OCI-M1 (cell line): ENCODE results near the gene TNNI2.
"Not testable (repeated sequence)": the region's sequence is repeated elsewhere in the genome, so short reads cannot be mapped to it uniquely, and the experiment has no call there.

Experiments
- DNase-seq: peaks from one replicate; lab custom pipeline; 2025; lab: John Stamatoyannopoulos, UW

Gene TNNI2

DNA sequence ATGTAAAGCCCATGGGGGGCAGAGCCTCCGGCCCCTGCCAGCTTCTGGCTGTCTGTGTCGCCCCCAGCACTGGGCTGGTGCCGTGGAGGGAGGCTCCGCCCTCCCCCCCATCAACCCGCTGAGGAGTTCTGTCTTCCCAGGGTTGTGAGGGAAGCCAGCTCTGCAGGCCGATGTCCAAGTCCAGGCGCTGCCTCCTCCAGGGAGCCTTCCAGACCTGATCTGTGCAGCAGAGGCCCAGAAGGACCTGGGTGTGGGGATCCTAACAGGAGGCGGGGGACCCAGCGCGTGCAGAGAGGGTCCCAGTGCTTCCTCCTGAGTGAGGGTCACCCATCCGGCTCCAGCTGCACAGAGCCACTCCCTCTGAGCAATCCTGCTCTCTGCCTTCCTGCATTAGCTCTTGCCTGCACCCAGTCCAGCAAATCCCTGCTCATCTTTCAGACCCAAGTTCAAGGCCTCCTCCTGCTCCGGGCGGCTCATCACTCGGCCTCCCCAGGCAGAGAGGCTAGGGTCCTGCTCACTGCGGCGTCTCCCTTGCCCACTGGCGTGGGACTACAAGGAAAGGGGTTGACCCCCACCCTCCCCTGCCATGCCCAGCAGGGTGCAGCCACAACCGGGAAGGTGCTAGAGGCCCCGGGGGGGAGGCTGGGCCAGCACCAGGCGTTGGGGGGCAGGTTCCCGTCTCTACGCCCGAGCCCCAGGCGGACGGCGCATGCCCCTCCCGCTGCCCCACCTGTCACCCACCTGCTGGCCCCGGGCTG is 36.5 kb downstream of the TNNI2 start:
- DNase-seq: no peak

DNA sequence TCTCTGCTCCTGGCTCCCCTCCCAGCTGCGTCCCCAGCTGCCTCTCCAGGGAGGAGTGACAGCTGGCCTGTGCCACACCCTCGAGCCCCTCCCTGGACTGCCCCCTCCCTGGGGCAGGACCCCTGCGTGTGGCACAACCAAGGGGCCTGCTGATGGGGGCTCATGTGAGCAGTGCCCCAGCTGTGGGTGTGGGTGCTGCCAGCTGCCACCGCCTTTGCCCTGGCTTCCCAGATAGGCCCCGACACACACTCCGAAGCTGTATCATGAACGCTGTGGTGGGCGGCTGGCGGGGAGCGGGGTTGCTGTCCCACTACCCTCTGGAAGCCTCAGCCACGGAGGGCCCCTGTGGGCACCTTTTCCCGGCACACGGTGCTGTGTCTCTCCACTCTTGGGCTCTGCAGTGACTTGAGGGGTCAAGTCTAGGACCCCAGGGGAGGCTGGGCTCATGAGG is 37.1 kb downstream of the TNNI2 start:
- DNase-seq: not testable (repeated sequence)

DNA sequence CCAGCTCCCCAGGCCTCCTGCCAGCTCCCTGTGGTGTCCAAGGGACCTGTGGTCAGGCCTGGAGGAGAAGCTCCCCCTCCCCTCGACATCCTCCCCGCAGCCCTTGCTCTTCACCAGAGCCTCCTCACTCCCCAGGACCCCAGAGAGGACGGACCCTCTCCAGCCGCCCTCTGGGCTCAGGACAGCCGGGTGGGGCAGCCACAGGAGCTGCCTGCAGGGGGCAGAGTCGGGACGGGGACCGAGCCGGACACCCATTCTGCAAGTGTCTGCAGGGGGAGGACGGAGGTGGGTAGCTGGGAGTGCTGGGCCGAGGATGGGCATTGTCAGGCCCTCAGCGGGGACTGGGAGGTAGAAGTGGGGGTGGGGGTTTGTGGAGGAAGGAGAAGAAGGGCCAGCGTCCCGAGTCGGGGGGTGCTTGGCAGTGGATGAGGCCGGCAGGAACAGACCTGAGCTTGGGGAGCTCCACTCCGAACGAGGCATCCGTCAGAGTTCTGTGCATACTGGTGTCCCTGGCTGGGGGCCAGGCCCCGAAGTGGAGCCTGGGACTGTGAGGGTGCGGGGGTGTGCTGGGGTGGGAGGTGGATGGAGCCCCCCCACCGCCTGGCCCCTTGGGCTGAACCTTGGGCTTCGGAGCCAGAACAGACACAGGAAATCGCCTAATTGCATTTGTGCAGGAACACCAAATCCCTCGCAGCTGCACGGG is 37.7 kb downstream of the TNNI2 start:
- DNase-seq: peak; percentile 48

DNA sequence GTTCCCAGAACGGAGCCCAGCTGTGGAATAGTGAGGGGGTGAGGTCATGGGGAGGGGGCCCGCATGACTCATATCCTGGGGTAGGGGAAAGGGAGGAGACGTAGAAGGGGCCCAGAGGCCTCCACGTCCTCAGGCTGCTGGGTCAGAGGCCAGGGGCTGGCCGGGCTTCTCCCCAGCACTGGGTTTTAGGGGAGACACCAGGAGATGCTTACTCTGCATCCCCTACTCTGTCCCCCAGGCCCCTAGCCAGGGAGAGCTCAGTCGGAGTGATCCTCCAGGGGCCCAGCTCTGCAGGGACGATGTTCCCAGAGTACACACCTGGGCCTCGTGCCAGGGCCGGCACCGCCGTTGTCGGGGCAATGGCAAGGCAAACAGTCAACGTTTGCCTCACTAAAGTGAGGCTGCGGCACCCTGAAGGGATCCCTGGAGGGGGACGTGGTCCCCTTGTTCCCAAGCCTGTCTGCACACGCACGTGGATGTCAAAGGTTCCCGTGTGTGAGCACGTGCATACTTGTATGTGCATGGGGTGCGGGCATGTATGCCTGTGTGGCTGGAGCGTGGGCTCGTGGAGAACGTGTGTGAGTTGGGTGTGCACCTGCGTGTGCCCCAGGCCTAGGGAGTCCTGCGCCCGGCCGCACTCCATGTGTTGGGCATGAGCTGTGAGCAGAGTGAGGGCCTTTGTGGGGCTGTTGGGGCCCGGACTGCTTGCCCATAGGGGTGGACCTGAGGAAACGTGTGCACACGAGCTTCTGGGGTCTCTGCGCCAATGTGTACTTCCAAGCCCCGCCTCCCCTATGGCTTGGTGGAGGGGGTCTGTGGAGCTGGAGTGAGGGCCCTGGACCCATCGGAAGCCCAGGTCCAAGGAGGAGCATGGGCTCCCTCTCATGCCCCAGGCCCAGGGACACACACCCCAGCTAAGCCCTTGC is 38.7 kb downstream of the TNNI2 start:
- DNase-seq: no peak

DNA sequence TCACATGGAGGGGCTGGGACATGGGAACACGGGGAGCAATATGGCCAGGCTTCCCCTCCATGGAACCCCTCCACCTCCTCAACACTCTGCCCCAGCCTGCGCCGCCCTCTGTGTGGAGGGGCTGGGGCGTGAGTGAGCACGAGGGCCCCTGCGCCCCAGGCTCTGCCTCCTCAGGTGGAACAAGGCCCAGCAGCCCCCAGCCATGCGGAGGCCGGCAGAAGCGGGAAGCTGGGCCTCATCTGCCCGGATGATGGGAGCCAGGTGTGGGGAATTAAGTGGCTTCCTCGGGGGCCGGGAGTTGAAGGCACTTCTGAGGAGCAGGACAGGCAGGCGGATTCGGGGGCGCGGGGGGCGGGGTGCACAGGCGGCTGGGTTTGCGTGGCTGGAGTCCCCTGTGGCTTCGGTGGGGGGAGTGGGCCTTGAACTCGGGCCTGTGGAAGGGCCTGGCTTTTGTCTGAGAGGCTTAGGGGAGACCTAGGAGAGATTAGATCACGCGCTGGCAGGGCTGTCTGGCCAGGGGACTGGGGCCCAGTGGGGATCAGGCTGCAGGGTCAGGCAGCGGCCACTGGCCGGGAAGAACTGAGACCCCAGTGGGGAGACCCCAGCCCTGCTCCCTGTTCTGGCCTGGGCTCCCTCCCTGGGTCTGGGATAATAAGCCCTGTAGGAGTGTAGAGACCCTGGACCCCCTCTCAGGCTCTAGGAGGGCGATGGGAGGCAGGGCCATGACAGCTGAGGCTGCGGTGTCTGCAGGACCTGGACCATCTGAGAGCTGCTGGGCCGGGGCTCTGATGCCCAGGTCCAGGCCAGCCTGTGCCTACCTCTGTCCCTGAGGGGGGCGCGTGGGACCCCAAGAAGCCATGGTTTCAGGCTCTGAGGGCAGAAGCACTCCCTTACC is 39.6 kb downstream of the TNNI2 start:
- no peak for DNase-seq

DNA sequence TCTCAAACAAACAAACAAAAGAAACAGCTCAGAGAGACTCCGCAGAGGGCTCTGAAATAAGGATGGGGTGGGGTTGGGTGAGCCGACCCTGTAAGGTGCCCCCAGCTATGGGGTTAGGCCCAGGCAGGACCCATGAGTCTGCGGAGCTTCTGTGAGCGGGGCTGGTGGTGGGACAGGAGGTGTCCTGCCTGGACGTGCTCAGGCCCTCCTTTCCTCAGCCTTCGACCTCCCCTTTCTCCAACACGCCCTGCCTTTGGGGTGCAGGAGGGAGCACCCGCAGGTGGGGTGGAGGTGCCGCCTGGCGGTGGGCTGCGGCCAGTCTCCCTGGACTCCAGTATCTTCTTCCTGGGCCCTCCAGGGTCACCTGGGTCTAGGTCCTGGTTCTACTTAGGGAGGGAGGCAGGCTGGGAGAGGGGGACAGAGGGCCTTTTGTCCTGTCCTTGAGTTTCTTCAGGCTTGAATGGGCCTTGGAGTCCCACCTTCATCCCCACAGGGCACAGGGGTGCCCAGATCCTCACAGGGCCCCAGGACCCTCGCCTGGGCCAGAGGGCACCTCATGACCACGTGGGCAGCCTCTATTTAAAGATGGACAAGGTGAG is 40.7 kb downstream of the TNNI2 start:
- no peak for DNase-seq

DNA sequence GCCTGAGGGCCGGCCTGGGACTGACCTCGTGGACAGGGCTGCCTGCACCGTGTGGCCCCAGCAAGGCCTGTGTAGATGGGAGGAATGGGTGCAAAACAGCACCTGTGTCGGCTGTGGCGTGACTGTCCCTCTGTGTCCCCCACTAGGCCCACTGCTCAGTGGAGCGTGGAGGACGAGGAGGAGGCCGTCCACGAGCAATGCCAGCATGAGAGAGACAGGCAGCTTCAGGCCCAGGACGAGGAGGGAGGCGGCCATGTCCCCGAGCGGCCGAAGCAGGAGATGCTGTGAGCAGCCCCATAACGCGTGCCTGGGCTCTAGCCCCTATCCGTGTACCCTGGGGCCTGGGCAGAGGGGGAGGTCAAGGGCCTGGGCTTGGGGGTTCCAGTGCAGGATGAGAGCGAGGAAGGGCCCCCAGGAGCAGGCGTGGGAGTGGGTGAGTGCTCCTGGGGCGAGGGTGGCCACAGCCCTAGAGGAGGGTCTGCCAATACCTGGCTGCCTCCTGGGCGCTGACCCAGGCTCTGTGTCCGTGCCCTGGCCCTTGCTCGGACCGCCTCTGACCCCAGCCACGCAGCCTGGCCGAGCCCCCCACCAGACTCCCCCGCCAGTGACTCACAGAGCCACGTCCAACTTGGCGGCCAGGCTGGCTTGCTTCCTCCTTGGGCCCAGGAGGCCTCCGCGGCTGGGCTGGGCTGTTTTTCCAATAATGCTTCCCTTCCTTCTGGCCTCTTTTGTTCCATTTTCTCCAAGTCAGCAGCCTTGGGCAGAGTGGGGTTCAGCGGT is 41.4 kb downstream of the TNNI2 start:
- no peak for DNase-seq

DNA sequence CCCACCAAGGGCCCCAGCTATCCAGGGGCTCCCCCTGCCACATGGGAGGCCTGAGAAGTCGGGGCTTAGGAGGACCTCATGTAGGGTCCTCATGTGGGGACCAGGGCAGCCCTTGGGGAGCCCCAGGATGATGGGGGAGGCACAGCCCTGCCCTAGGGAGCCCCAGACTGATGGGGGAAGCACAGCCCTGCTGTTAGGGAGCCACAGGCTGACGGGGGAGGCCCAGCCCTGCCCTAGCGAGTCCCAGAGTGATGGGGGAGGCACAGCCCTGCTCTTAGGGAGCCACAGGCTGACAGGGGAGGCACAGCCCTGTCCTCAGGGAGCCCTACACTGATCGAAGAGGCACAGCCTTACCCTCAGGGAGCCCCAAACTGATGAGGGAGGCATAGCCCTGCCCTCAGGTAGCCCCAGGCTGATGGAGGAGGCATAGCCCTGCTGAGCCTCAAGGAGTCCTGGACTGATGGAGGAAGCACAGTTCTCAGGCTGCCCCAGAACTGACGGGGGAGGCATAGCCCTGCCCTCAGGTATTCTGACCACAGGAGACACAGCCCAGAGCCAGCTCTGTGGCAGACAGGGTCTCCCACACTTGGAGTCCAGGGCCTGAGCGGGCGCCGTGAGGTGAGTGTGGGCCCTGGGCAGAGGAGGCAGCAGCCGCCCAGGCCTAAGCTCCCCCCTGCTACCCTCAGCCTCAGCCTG is 42.1 kb downstream of the TNNI2 start:
- no peak for DNase-seq

DNA sequence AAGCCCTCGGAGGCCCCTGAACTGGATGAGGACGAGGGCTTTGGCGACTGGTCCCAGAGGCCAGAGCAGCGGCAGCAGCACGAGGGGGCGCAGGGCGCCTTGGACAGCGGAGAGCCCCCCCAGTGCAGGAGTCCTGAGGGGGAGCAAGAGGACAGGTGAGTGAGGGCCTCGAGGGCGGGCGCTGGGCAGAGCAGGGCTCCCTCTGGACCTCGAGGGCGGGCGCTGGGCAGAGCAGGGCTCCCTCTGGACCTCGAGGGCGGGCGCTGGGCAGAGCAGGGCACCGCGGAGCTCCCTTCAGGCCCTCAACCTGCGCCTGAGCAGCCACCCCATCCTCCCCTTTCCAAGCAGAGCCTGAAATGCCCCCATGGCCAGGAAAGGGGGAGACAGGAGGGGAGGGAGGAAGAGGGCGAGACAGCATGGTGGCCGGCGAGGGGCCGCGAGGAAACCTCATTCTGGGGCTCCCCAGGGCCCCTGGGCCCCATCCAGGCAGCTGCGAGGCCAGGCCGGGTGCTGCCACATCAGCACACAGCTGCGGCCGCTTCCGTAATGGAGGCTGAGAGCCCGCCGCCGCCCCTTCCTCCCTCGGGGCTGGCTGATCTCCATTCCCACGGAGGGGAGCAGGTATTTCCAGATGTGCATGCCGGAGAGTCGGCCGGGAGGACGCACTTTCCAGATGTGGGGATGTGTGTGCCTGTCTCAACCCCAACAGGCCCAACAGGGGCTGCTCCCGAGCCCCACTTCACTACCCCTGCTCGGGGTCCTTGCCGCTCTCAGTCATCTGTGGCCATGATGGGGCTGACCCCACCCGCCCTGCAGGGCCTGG is 42.9 kb downstream of the TNNI2 start:
- DNase-seq: no peak

DNA sequence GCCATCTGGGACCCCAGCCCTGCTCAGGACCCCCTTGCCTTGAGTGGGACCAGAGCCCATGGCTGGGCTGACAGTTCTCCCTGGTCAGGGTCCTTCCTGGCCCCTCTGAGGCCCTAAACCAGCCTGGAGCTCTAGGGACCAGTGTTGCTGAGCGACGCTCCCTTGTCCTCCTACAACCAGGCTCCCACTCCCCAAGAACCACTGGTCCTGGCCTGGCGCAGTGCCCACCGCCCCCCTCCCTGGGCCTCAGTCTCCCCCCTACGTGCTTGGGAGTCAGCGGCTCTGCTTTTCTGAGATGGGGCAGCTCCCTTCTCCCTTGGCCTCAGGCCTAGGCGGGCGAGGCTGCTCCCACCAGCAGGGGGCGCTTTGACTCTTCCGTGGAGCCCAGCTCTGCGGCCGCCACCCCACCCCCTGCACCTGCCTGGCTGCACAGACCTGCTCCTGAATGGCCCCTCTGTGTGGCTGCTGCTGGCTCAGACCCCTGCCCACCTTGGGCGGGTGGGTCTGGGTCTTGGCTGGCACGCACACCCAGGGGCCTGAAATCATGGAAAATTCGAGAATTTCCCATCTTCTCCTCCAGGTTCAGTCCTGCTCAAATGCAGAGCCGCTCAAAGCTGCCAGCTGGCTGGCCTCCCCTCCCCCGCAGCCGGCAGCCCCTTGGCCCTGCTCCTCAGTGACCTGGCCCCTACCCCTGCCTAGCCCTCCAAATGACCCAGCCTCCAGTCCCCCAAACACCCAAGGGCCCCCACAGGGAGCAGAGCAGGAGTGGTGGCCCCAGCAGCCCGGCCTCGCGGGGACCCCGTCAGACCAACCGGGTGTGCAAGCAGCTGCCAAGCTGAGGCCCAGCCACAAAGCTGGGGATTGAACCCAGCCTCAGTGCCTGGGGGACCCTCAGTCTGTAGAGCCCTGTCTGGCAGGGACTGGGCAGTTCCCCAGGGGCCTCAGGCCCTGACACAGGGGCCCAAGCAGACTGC is 43.8 kb downstream of the TNNI2 start:
- DNase-seq: peak; percentile 79

DNA sequence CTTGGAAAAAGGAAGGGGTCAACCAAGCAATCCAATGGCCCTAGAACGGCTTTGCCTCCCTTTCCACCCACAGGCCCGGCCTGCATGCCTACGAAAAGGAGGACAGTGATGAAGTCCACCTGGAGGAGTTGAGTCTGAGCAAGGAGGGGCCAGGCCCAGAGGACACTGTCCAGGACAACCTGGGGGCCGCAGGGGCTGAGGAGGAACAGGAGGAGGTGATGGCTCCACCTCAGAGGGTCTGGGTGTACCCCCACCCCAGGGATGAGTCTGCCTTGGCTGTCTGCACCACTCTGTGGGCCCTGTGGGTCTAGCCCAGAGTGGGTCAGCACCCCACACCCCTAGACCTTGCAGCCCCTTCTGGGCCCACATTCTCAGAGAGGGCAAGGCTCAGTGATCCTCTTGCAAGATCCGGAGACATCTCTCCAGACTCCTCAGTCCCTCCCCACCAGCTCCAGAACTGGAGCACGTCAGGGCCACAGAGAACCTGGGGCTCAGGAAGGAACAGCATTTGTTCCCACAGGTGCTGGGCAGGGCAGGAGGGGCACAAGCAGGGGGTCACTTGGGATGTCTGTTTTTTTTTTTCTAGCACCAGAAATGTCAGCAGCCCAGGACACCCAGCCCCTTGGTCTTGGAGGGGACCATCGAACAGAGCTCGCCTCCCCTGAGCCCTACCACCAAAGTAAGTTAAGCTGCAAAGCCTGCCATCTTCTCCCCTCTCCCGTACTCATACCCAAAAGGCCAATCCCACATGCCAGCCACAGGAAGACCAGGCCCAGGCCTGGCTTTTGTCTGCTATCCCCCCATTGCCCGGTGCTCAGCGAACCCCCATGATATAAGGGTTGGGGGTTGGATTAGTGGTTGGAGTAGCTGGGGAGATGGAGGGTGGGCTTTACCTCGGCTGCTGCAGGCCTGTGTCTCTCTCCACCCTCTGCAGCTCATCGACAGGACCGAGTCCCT is 44.8 kb downstream of the TNNI2 start:
- no peak for DNase-seq

DNA sequence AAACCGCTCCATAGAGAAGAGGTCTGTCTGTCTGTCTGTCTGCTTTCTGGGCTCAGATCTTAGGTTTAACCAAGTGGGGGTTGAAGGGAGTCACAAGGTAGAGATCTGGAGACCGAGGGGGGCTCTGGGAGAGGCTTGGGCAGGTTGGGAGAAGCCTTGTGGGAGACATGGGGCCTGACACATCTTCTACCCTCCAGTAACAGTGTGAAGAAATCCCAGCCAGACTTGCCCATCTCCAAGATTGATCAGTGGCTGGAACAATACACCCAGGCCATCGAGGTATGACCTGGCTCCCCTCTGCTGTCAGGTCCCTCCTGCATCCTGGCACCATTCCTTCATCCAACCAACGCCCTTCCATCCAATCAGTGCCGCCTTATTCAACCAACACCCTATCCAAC is 45.5 kb downstream of the TNNI2 start:
- no peak for DNase-seq

DNA sequence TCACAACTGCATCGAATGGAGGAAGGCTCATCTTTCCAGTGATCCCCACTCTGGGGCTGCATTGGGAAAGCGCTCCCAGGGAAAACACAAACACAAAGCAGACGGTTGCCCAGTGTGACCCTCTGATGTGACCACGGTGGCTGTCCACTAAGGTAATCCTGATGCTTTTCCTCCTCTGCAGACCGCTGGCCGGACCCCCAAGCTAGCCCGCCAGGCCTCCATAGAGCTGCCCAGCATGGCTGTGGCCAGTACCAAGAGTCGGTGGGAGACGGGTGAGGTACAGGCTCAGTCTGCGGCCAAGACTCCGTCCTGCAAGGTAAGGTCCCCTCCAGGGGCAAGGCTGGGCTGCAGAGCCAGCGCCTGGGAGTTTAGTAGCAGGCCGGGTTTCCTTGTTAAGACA is 47.8 kb downstream of the TNNI2 start:
- not testable (repeated sequence) for DNase-seq

DNA sequence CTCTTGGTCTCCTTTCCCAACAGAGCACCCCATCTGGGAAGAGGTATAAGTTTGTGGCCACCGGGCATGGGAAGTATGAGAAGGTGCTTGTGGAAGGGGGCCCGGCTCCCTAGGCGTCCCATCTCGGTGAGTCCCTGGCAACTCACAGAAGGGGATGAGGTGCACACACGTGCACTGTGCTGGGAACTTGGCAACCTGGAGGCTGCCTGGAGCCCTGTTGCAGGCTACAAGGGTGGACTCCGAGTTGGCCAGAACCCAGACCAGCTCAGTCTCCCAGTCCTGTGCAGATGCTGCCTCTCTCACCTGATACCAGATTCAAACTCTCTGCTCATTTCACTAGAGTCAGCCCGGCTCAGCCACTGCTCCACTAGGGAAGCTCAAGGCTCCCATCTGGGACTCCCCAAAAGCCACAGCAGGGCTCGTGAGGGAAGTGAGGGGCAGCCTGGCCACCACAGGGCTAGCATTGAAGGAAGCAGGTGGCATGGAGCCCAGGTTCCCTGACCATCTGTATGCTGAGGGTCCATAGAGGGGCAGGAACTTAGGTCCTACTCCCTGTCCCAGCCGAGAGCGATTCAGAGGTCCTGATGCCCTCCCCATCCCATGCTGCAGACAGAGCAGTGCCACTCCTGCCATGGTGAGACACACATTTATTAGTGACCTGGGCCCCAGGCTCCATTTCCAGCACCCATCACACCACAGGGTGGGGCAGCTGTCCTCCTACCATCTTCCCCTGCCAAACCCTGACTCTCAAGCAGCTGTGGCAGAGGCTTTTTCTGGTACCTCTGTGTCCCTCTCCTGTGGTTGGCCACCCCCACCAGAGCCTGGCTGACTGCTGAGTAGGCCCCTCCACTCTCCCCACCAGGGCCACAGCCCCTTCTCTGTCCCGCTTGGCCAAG is 48.9 kb downstream of the TNNI2 start:
- no peak for DNase-seq

DNA sequence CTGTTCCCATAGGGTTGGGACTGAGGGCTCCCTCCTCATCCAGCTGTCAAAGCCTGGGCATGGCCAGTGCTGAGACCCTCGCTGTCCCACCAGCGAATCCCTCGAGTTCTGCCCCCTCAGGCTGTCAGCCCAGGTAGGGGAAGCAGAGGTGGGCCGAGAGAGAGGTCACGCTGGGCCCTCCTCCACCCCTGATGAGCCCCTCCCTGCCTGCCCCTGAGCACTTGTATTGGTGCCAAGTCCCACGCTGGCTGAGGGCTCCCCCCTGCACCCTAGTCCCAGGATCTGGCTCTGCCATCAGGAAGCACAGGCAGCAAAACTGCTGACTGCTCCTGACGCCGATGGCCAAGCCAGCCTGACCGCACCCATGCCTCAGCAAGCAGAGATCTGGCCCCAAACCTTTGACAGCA is 49.6 kb downstream of the TNNI2 start:
- DNase-seq: no peak
